NCI-H82 (cell line): Measurements from ENCODE around the gene HCST.
"Not testable (repeated sequence)": the region's sequence is repeated elsewhere in the genome, so short reads cannot be mapped to it uniquely, and the experiment has no call there.

Experiments used
- DNase-seq: peaks from one replicate; lab custom pipeline; 2025; lab: John Stamatoyannopoulos, UW

HCST gene

DNA sequence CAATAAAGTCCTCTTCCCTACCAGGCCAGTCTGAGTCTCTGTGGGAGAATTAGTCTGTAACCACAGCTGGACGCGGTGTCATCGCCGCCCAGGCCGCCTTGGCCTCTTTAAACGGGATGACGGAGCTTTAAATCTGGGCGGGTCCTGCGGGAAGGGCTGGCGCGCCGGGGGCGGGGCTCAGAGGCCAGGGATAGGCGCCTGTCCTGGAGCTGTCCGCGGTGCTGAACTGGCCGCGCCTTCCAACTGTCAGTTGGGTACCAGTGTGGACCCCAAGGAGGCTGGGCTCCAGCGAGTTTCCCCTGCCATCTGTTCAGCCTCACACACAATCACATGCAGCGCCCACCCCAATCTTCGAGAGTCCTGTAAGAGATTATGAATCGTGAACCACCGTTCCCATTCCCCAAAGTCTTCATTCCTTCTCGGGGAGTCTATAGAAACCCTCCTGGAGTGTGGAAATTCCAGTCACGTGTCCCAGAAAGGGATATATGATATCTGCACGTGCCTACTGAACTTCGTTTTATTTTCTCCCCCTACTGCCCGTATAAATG, 22.5 kb upstream of the HCST start:
- peak; percentile 91 for DNase-seq

DNA sequence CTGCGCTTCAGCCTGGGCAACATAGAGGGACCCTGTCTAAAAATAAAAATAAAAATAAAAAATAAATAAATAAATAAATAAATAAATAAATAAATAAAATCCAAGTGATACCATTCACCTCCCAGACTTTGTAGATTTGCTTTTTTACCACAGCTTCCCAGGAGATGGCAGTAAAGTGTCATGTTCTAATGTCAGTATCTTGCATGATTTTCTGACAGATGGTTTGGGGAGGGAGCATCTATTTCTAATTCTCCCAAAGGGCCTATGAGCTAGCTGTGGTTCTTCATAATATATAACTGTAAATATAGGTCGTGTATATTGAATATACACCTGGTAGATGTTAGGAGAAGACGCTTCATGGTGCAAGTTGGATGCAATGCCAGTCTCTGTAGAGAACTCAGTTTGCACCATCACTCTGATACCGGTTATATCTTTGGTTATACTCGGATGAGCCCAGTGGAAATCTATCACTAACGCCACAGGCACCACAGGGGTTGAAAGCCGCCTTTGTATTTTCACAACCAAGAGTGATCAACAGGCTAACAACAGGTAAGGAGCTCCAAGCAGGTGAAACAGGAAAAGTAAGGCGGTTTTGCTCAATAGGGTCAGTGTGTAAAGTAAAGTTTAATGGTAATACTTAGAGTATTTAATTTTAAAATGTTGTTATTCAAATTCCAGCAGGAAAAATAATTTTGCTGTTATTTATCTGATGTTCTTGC, 20.1 kb upstream of the HCST start:
- peak; percentile 88 for DNase-seq

DNA sequence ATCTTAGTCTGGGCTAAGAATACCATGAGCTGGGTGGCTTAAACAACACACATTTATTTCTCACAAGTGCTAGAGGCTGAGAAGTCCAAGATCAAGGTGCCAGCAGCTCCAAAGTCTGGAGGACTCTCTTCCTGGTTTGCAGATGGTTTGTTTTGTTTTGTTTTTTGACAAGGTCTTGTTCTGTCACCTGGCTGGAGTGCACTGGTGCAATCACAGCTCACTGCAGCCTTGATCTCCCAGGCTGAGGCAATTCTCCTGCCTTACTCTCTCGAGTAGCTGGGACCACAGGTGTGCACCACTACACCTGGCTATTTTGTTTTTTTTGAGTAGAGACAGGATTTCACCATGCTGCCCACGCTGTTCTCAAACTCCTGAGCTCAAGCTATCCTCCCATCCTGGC, 18.4 kb upstream of the HCST start:
- DNase-seq: no peak

DNA sequence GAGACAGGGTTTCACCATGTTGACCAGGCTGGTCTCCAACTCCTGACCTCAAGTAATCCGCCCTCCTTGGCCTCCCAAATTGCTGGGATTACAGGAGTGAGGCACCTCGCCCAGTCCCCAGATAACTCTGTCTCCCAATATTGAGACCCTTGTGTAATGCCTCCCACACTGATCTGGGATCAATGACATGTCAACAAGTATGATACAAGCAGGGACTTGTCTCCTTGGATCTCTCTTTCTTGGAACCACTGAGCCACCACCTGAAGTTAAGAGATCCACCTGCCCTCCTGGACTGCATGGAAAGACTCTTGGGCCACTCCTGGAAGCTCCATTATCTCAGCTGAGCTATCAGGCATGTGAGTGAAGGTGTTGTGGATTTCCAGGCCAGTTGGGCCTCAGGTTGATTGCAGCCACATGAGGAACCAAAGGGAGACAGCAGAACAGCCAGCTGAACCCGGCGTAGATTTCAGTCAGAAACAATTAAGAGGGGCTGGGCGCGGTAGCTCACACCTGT, 17.0 kb upstream of the HCST start:
- DNase-seq: no peak

DNA sequence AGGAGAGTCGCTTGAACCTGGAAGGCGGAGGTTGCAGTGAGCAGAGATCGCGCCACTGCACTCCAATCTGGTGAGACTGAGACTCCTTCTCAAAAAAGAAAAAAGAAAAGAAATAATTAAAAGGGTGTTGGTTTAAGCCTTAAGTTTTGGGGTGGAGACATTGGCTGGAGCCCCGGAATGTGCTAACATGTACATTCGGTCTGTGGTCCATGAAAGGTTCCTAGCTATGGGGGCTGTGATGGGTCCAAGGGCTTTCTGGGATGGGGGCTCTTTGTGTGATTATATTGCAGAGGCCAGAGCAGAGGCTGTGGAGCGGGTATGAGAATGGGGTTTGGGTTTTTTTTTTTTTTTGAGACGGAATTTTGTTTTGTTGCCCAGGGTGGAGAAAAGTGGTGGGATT, 16.4 kb upstream of the HCST start:
- DNase-seq: no peak

DNA sequence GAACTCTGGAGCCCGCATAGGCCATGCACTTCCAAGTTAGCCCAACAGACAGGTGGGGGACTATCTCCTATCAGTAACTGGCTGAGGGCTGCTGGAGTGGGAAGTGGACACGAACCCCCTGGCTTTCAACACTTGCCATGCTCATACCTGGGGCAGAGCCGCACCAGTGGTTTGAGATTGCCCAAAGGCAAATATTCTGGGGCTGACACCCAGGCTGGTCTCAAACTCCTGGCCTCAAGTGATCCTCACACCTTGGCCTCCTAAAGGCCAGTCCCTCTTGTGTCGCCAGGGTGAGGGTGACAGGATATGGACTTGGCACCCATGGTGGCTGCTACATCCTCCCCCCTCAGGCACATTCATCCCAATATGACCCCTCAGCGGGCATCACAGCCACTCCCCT, 15.1 kb upstream of the HCST start:
- DNase-seq: no peak

DNA sequence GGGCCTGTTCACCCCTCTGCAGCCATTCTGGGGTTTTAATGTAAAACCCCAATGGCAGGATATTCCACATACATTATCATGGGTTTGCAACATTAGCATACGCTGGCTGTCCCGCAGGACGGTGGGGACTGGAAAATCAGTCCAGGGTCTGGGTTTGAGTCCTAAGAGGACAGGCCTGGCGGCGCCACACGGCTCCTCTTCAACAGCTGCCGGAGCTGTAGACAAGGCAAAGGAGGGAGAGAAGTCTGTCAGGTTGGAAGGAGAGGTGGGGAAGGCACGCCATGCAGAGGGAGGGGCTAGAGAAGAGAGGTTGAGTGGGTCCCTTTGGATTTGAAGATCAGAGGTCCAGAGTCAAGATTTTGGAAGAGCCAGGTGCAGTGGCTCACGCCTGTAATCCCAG, 13.9 kb upstream of the HCST start:
- no peak for DNase-seq

DNA sequence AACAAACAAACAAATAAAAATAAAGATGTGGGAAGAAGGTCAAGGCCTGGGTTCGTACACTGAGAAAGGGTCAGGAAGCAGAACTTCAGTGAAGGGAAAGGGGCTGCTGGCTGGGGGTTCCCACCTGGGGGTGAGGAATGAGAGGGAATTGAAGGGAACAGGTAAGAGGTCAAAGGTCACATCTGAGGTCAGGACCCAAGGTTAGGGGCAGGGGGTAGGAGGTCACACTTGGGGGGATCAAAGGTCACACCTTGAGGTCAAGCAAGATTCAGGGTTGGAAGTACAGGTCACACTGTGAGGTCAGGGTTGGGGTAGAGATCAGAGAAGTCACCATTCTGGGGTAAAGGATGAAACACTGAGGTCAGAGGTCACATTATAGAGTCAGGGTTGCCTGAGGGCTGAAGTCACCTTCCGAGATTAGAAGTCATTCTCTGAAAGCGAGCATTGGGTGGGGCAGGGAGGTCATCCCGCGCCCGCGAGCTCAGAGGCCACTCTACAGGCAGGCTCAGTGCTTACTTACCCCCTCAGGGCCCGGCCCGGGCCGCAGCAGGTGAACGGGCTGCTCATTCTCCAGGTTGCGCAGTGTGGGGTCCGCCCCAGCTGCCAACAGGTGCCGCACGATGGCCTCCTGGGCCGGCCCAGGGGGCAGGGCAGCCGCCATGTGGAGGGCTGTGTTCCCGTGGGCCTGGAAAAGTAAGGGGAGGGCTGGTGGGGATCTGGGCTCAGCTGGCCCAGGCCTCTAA, 12.8 kb upstream of the HCST start:
- no peak for DNase-seq

DNA sequence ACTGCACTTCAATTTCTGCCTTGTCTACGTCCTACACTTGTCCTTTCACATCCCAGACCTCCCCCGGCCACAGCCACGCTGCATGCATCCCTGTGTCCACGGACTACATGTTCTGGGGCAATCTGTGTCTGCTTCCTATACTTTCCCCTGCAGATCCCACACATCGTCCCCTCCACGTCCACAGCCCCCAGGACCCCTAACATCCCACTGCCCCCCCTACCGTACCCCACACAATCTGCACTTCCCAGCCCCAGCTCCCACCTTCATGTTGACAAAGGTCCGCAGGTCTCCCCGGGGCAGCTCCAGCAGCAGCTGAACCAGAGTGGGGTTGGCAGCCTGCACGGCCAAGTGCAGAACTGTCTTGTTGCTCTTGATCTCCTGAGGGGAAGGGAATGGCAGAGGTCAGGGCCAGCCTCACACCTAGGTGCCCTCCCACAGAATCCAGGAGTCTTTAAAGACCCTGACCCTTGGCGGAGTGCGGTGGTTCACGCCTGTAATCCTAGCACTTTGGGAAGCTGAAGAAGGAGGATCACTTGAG, 12.1 kb upstream of the HCST start:
- no peak for DNase-seq

DNA sequence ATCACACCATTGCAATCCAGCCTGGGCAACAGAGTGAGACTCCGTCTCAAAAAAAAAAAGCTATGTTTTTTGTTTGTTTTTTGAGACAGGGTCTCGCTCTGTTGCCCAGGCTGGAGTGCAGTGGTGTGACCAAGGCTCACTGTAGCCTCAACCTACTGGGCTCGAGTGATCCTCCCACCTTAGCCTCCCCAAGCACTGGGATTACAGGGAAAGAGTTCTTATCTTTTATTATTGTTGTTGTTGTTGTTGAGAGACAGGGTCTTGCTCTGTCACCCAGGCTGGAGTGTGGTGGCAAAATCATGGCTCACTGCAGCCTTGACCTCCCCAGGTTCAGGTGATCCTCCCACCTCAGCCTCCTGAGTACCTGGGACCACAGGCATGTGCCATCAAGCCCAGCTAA, 10.5 kb upstream of the HCST start:
- not testable (repeated sequence) for DNase-seq

DNA sequence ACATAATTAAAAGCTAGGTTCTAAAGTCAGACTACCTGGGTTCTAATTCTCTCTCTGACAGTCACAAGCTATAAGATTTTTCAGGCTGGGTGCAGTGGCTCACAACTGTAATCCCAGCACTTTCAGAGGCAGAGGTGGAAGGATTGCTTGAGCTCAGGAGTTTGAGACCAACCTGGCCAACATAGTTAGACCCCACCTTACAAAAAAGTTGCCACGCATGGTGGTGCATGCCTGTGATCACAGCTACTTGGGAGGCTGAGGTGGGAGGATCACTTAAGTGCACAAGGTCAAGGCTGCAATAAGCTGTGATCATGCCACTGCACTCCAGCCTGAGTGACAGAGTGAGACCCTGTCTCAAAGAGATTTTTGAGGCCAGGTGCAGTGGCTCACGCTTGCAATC, 8.0 kb upstream of the HCST start:
- DNase-seq: no peak

DNA sequence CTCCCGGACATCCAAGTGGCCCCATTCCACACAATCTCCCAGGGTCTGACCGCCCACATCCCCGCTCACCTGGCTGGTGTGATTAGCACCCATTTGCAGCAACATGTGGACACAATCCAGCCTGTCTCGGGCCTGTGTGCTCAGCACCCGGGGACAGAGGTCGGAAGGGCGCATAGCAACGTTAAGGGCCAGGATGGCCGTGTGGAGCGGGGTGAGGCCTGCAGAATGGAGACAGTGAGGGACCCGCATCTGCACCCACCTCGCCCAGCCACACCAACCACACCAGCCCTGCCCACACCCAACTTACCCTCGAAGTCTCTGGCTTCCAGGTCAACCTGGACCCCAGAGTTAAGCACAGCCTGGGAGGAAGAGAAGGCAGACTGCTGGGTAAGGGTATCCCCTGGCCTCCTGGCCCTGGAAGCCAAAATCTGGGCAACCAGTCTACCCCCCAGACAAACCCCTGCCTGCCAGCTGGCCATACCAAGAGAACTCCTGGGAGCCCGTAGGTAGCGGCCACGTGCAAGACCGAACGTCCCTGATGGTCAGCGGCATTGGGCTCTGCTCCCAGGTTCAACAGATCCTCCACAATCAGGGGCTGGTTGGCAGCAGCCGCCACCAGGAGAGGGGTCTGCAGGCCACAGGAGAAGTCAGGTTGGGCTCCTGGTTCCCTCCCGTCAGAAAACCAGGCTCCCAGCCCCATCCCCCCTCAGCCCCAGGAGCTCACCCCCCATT, 6.3 kb upstream of the HCST start:
- DNase-seq: no peak

DNA sequence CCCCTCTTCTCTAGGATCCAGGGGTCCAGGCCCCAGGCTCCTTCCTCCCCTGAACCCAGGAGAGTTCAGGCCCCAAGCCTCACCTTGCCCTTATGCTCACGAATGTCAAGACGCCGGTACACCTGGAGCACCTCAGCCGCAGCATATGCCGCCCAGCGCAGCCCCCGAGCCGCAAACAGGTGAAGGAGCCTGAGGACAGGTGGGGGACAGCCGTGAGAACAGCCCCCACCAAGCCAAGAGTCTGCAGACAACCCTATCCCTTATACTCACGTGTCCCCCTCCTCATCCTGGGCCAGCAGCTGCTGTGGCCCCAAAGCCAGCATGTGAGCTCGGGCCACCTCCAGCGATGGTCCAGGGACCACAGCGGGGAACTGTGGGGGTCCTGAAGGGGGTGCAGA, 5.7 kb upstream of the HCST start:
- no peak for DNase-seq

DNA sequence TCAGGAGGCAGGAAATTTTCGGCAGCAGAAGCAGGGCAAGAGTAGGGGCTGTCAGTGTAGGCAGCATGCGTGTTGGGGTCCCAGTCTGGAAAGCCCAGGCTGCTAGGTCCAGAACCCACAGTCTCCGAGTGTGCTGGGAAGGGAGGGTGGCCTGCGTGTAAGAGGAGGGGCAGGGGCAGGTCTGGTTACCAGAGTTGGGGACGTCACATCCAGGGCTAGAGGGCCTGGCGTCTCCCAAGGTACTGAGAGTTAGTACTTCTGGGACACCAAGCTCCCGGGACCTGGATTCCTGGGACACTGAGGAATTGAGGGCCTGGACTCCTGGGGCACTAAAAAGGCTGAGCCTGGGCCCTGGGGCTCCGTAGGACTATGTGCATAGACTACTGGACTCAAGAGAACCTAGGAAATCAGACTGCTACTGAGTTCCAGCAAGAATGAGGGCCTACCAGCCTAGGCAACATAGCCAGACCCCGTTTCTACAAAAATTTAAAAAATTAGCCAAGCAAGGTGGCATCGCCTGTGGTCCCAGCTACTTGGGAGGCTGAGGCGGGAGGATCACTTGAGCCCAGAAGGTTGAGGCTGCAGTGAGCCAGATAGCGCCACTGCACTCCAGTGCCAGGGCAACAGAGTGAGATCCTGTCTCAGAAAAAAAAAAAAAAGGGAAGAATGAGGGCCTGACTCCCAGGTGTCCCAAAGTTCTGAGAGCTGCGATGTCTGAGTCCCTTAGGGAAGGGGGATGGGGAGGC, 4.5 kb upstream of the HCST start:
- DNase-seq: no peak

DNA sequence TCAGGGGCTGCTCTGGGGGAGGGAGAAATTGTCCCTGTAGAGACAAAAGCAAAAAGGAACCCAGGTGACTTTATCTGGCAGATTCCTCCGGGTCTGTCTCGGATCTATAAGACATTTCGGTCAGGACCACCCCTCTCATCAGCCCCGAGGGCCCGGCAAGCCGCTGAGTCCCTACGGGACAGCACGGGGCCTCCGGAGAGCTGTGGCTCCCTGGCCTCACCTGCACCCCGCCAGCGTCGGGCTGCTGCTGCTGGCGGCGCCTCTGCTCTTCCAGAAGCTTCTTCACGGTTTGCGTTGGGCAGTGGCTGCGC, 3.9 kb upstream of the HCST start:
- DNase-seq: no peak

DNA sequence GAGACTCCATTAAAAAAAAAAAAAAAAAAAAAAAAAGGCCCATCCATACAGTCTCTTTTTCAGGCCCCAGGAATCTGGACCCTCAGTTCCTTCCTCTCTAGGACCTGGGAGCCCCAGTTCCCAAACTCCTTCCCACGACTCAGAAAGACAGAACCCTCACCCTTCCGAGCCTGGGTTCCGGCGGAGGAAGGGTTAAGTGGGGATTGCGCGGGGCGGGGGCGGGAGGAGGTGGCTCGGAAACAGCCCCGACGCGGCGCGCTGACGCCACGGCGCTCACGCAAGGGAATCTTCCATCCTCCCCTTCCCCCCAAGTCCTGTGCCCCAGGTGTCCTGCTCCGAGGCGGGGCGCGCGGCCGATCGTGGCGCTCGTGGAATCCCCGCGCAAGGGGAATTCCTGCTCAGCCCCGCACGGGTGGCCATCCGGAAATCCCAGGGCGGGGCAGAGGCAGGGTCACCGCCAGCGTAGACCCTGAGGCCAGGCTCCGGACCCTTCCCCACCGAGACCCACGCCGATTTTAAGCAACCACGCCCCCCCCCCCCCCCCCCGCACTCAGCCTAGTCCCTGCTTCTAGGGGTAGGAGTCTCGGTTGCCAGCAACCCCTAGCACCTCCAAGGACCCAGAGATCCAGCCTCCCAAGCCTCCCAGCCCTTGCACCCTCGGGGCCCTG, 2.6 kb upstream of the HCST start:
- DNase-seq: peak; percentile 94

DNA sequence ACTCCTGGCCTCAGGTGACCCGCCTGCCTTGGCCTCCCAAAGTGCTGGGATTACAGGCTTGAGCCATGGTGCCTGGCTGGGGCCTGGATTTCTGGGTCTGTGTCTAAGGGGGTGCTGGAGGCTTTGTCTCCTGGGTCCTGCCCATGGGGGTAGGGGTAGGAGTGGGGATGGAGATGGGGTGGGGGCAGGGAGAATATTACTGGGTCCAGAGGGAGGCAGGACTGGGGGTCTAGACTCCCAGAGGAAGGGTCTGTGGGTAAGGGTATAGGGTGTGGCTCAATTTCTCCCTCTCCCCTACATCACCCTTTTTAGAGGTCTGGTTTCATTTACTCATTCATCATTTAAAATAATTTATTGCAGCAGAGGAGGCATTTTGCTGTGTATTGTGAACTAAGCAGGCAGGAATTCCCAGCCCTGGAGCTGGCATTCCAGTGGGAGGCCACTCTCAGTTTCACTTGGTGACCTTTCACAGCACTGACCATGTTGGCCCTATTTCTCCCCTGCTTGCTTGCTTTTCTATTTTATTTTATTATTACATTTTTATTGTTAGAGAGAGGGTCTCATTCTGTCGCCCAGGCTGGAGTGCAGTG, 1.2 kb upstream of the HCST start:
- no peak for DNase-seq

DNA sequence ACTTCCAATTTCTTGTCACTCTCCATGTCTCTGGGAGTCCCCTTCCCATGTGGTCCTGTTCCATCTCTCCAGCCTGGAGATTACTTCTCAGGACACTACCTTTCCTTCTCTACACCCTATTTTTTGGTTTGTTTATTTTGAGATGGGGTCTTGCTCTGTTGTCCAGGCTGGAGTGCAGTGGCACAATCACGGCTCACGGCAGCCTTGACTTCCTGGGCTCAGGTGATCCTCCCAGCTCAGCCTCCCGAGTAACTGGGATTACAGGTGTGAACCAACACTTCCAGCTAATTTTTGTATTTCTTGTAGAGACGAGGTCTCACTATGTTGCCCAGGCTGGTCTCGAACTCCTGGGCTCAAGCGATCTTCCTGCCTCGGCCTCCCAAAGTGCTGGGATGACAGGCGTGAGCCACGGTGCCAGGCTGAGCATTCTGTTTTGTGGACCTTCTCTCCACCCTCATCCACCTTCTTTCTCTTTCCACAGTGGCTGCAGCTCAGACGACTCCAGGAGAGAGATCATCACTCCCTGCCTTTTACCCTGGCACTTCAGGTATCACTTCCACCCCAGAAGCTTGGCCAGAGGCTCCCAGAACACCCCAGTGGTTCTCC, 644 bp downstream of the HCST start:
- DNase-seq: no peak

DNA sequence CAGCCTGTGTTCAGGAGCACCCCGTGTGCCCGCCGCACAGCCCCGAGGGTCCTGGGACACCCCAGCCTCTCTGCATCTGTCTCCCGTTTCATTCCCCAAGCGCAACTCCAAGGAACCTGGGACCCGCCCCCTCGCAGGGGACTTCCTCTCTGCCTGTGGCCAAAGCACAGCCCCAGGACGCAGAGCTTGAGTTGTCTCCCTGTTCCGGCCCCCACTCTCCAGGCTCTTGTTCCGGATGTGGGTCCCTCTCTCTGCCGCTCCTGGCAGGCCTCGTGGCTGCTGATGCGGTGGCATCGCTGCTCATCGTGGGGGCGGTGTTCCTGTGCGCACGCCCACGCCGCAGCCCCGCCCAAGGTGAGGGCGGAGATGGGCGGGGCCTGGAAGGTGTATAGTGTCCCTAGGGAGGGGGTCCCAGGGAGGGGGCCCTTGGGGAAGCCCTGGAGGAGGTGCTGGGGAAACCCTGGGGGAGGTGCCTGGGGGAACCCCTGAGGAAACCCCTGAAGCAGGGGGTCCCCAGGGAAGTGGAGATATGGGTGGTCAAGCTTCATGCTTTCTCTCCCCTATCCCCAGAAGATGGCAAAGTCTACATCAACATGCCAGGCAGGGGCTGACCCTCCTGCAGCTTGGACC, 1.3 kb downstream of the HCST start:
- peak; percentile 65 for DNase-seq
